Activated naive CD8-positive, alpha-beta T cell (primary cell): Measurements from ENCODE around the gene DAPP1.
"Not testable (repeated sequence)": the region's sequence is repeated elsewhere in the genome, so short reads cannot be mapped to it uniquely, and the experiment has no call there.

ENCODE experiments used
- H3K27ac Mint-ChIP-seq: one replicate; pipeline ENCODE4 v1.8.0; 2021; ENCODE audit warnings: mixed read lengths
- H3K27me3 Mint-ChIP-seq: one replicate; pipeline ENCODE4 v1.8.0; 2021; ENCODE audit warnings: mixed read lengths
- H3K36me3 Mint-ChIP-seq: one replicate; pipeline ENCODE4 v1.8.0; 2021; ENCODE audit warnings: mixed read lengths
- H3K4me1 Mint-ChIP-seq: one replicate; pipeline ENCODE4 v1.8.0; 2021; ENCODE audit warnings: low read depth, mixed read lengths
- H3K4me3 Mint-ChIP-seq: one replicate; pipeline ENCODE4 v1.8.0; 2021; ENCODE audit warnings: mild to moderate bottlenecking, mixed read lengths
- H3K9me3 Mint-ChIP-seq: one replicate; pipeline ENCODE4 v1.8.0; 2021; ENCODE audit warnings: low read depth, mixed read lengths

The DAPP1 gene

GRCh38 chr4:99816545-99817308 is at the start of gene DAPP1:
Gene DAPP1, plus strand, starts transcription at chr4:99816827. Its CDS starts 87 bp downstream, at chr4:99816914.
- Mint-ChIP-seq H3K4me1 (peaks cover 64% of the 10 kb centered on the region), H3K9me3 (peaks cover 3% of the 10 kb centered on the region), H3K27me3 (no peaks in the 10 kb centered on the region), H3K4me3 (peak within 1 kb of the TSS; percentile 86), H3K36me3 (no peaks in the 10 kb centered on the region), H3K27ac (peak within 1 kb of the TSS; percentile 90)

DNA sequence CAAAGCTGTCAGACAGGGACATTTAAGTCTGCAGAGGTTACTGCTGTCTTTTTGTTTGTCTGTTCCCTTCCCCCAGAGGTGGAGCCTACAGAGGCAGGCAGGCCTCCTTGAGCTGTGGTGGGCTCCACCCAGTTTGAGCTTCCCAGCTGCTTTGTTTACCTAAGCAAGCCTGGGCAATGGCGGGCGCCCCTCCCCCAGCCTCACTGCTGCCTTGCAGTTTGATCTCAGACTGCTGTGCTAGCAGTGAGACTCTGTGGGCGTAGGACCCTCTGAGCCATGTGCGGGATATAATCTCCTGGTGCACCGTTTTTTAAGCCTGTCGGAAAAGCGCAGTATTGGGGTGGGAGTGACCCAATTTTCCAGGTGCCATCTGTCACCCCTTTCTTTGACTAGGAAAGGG is 45.8 kb upstream of the DAPP1 start:
- H3K4me3 Mint-ChIP-seq, H3K9me3 Mint-ChIP-seq, H3K36me3 Mint-ChIP-seq, H3K27ac Mint-ChIP-seq, H3K4me1 Mint-ChIP-seq: not testable (repeated sequence)
- H3K27me3 Mint-ChIP-seq = peaks cover 14% of the 10 kb centered on the region

GRCh38 chr4:99783940-99784339 is 32.7 kb upstream of the DAPP1 start:
- Mint-ChIP-seq H3K27me3 (no peaks in the 10 kb centered on the region), H3K36me3 (no peaks in the 10 kb centered on the region), H3K9me3 (no peaks in the 10 kb centered on the region), H3K4me3 (no peak overlapping the region), H3K4me1 (no peaks in the 10 kb centered on the region), H3K27ac (no peak overlapping the region)

DNA sequence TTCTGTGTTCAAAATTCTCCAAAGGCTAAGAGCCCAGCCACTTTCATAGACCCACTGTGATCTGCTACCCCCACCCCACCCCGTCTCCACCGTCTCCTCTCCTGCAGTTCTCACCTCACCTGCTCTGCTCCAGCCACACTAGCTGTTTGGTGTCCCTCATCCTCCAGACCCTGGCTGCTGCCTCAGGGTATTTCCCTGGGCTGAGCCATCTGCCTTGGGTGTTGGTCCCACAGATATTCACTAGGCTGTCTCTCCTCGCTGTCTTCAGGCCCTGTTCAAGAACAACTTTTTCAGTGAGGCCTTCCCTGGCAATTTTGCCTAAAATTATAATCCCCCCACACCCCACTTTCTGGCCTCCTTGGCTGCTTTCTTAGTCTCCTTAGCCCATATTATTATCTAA is 31.8 kb upstream of the DAPP1 start:
- Mint-ChIP-seq H3K27ac (no peak overlapping the region), H3K4me1 (no peaks in the 10 kb centered on the region), H3K4me3 (no peak overlapping the region), H3K9me3 (no peaks in the 10 kb centered on the region), H3K27me3 (no peaks in the 10 kb centered on the region), H3K36me3 (no peaks in the 10 kb centered on the region)

GRCh38 chr4:99790796-99791617 is 25.6 kb upstream of the DAPP1 start:
- no peak overlapping the region for H3K27ac Mint-ChIP-seq
- H3K4me3 Mint-ChIP-seq = no peak overlapping the region
- H3K9me3 Mint-ChIP-seq = no peaks in the 10 kb centered on the region
- no peaks in the 10 kb centered on the region for H3K4me1 Mint-ChIP-seq
- H3K27me3 Mint-ChIP-seq = peaks cover 12% of the 10 kb centered on the region
- no peaks in the 10 kb centered on the region for H3K36me3 Mint-ChIP-seq

- no peak overlapping the region for H3K4me3 Mint-ChIP-seq
- no peaks in the 10 kb centered on the region for H3K4me1 Mint-ChIP-seq
- H3K27me3 Mint-ChIP-seq = peaks cover 18% of the 10 kb centered on the region
- peaks cover 2% of the 10 kb centered on the region for H3K36me3 Mint-ChIP-seq
- no peak overlapping the region for H3K27ac Mint-ChIP-seq
- H3K9me3 Mint-ChIP-seq = no peaks in the 10 kb centered on the region
Observed at GRCh38 chr4:99800332-99801004, 16.2 kb upstream of the DAPP1 start.

GRCh38 chr4:99801005-99801699 is 15.5 kb upstream of the DAPP1 start:
- H3K4me3 Mint-ChIP-seq = no peak overlapping the region
- peaks cover 2% of the 10 kb centered on the region for H3K36me3 Mint-ChIP-seq
- H3K4me1 Mint-ChIP-seq = no peaks in the 10 kb centered on the region
- no peaks in the 10 kb centered on the region for H3K9me3 Mint-ChIP-seq
- peaks cover 14% of the 10 kb centered on the region for H3K27me3 Mint-ChIP-seq
- H3K27ac Mint-ChIP-seq = no peak overlapping the region

DNA sequence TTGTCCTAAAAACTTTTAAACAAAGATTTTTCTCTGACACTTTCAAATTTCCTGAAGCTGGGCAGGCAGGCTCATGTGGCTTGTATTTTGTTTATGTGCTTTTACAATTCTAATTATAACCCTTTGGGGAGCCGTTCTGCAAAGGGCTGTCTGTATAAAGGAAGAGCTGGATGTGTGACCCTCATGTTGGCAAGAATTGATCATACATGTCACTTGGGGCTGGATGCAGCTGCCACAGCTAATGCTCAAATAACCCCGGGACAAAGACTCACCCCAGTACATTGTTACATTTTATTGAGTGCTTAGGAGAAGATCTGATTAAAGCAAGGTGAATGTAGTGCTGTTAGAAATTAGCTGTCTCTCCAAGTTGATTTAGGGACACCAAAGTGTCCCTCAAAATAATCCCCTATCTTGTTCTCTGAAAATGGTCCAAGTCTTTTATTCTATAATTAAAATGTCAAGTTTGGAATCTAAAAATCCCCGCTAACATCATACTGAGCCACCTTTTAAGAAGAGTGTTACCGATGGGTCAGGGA is 13.0 kb upstream of the DAPP1 start:
- Mint-ChIP-seq H3K27me3 (peaks cover 10% of the 10 kb centered on the region), H3K9me3 (no peaks in the 10 kb centered on the region), H3K4me1 (peaks cover 3% of the 10 kb centered on the region)

GRCh38 chr4:99806545-99806944 is 10.1 kb upstream of the DAPP1 start:
- no peak overlapping the region for H3K27ac Mint-ChIP-seq
- no peaks in the 10 kb centered on the region for H3K9me3 Mint-ChIP-seq
- peaks cover 3% of the 10 kb centered on the region for H3K4me1 Mint-ChIP-seq
- H3K4me3 Mint-ChIP-seq = no peak overlapping the region
- H3K36me3 Mint-ChIP-seq = no peaks in the 10 kb centered on the region
- H3K27me3 Mint-ChIP-seq = peaks cover 1% of the 10 kb centered on the region

More for the DNA sequence above, 13.0 kb upstream of the DAPP1 start:
- H3K36me3 Mint-ChIP-seq = no peaks in the 10 kb centered on the region
- H3K4me3 Mint-ChIP-seq = no peak overlapping the region
- no peak overlapping the region for H3K27ac Mint-ChIP-seq

- Mint-ChIP-seq H3K4me3 (no peak overlapping the region), H3K36me3 (no peaks in the 10 kb centered on the region), H3K9me3 (no peaks in the 10 kb centered on the region), H3K4me1 (peaks cover 3% of the 10 kb centered on the region), H3K27me3 (peaks cover 1% of the 10 kb centered on the region), H3K27ac (no peak overlapping the region)
Observed at GRCh38 chr4:99807666-99808065, 9.0 kb upstream of the DAPP1 start.

DNA sequence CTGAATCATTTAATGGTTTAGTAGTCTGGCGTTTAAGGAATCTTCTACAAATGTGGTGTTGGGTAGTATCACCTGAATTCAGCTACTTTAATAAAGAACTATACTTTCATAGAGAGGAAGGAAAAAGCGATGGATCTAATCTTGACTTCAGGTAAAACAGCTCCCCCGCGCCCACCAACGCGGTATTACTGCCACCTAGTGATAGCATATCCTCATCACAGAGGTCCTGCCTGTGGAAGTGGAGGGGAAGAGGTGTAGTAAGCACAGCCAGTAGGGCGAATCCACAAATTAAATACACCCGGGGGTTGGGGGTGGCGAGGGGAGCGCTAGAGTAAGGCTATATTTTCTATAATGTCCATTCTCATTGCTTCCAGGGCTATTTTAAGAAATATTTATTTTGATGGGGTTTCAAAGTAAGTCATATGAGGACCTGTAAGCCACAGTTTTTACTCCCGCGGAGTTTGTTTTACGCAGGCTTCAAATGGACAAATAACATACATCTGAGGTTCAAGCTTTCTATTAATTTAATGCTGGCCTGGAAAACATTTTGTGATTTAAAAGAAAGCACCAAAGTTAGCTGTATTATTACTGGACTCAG is 8.3 kb upstream of the DAPP1 start:
- H3K4me1 Mint-ChIP-seq = peaks cover 3% of the 10 kb centered on the region

DNA sequence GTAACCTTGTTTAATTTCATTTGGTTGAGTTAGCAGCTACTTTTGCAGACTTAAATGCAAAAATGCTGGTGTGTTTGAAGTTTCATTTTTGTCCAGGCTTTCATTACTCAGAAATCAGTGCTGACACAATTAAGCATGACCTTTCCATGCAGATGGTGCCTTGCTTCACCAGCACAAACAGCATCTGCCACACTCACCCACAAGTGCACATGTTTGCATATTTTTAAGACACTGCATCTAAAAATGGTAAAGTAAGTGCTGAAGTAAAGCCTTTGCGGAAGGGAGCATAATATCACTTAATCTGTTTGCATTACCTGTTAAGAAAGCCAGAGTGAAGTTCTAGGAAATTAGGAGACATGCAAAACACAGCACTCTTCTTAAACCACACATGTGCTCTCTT is 7.3 kb upstream of the DAPP1 start:
- peaks cover 1% of the 10 kb centered on the region for H3K27me3 Mint-ChIP-seq
- H3K9me3 Mint-ChIP-seq = no peaks in the 10 kb centered on the region
- H3K27ac Mint-ChIP-seq = no peak overlapping the region
- no peaks in the 10 kb centered on the region for H3K36me3 Mint-ChIP-seq
- peaks cover 3% of the 10 kb centered on the region for H3K4me1 Mint-ChIP-seq
- H3K4me3 Mint-ChIP-seq = no peak overlapping the region

More for the DNA sequence above, 8.3 kb upstream of the DAPP1 start:
- Mint-ChIP-seq H3K27ac (no peak overlapping the region), H3K27me3 (peaks cover 1% of the 10 kb centered on the region), H3K9me3 (no peaks in the 10 kb centered on the region), H3K4me3 (no peak overlapping the region), H3K36me3 (no peaks in the 10 kb centered on the region)

DNA sequence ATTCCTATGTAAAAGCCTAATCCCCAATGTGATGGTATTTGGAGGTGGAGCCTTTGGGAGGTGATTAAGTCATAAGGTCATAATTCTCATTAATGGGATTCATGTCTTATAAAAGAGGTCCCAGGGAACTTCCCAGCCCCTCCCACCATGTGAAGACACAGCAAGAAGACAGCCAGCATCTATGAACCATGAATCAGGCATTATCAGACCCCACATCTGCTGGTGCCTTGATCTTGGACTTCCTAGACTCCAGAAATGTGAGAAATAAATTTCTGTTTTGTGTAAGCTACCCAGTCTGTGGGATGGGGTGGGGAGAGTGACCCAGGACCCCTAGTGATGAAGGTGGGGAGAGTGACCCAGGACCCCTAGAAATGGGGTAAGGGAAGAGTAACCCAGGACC is 6.1 kb upstream of the DAPP1 start:
- H3K27ac Mint-ChIP-seq = no peak overlapping the region

GRCh38 chr4:99811117-99811516 is 5.5 kb upstream of the DAPP1 start:
- no peaks in the 10 kb centered on the region for H3K9me3 Mint-ChIP-seq
- H3K27ac Mint-ChIP-seq = no peak overlapping the region
- H3K36me3 Mint-ChIP-seq = no peaks in the 10 kb centered on the region
- H3K4me3 Mint-ChIP-seq = no peak overlapping the region
- H3K4me1 Mint-ChIP-seq = peaks cover 16% of the 10 kb centered on the region
- H3K27me3 Mint-ChIP-seq = no peaks in the 10 kb centered on the region

More for the DNA sequence above, 6.1 kb upstream of the DAPP1 start:
- Mint-ChIP-seq H3K27me3 (no peaks in the 10 kb centered on the region), H3K36me3 (no peaks in the 10 kb centered on the region), H3K9me3 (no peaks in the 10 kb centered on the region), H3K4me1 (peaks cover 10% of the 10 kb centered on the region), H3K4me3 (no peak overlapping the region)
